CD4-positive, alpha-beta T cell (primary cell): ENCODE results near the gene ZNF277. TPM values are rescaled to one million over a fixed set of nuclear protein-coding genes. Genes with fewer than 3 reads are reported as not detected.

ENCODE experiments used
- ATAC-seq: fragments of 200-7000 bp; cut with Tn5 transposase; one replicate; pipeline ENCODE4 v1.10.0; 2022; ENCODE audit warnings: mild to moderate bottlenecking; ENCODE audit not compliant: poor library complexity
- CTCF ChIA-PET: fragments of 350-600 bp; sonication (Branson Sonifier 250); formaldehyde crosslinking; loops from one replicate; lab custom pipeline; 2021; ENCODE audit warnings: antibody characterized with exemption, inconsistent platforms; lab: Charles Lee
- POLR2A ChIA-PET: fragments of 350-600 bp; sonication (Branson Sonifier 250); formaldehyde crosslinking; loops from one replicate; lab custom pipeline; 2021; ENCODE audit warnings: antibody characterized with exemption, inconsistent platforms; lab: Charles Lee
- DNase-seq, 14 experiments: peaks; one replicate each; pipeline ENCODE4 v3.0.0-alpha.2; 2013 to 2020; ENCODE audit warnings: mixed read lengths in 2 of 14
- H3K27ac ChIP-seq, 2 donors: one replicate each; pipeline versions ENCODE4 v1.5.1 to v1.7.0; 2013; ENCODE audit warnings: low read length in 2 of 2, low read depth in 1 of 2, mild to moderate bottlenecking in 1 of 2
- H3K27me3 ChIP-seq, 2 experiments: 1 replicate in 1 of 2; 2 replicates in 1 of 2; pipeline versions ENCODE4 v1.6.1 to v1.7.0; 2013; ENCODE audit warnings: low read length in 2 of 2, control low read depth in 1 of 2, mild to moderate bottlenecking in 1 of 2, moderate library complexity in 1 of 2; ENCODE audit not compliant: insufficient read depth in 2 of 2, control insufficient read depth in 1 of 2
- H3K36me3 ChIP-seq: one replicate; pipeline ENCODE4 v1.6.1; 2013; ENCODE audit warnings: low read length, control low read depth; ENCODE audit not compliant: insufficient read depth
- H3K4me1 ChIP-seq: one replicate; pipeline ENCODE4 v1.6.1; 2013; ENCODE audit warnings: low read length, control low read depth; ENCODE audit not compliant: insufficient read depth
- H3K4me3 ChIP-seq: one replicate; pipeline ENCODE4 v1.5.1; 2013; ENCODE audit warnings: mild to moderate bottlenecking, low read length, moderate library complexity
- H3K9me3 ChIP-seq, 2 experiments: 1 replicate in 1 of 2; 2 replicates in 1 of 2; pipeline versions ENCODE4 v1.6.1 to v1.7.0; 2013; ENCODE audit warnings: low read length in 2 of 2, mild to moderate bottlenecking in 2 of 2, control low read depth in 1 of 2, moderate library complexity in 1 of 2; ENCODE audit not compliant: control insufficient read depth in 1 of 2, insufficient read depth in 1 of 2
- H3K27ac Mint-ChIP-seq: one replicate; pipeline ENCODE4 v1.8.0; 2020; ENCODE audit warnings: mixed read lengths
- H3K27me3 Mint-ChIP-seq: one replicate; pipeline ENCODE4 v1.8.0; 2021; ENCODE audit warnings: mixed read lengths
- H3K36me3 Mint-ChIP-seq: one replicate; pipeline ENCODE4 v1.8.0; 2021; ENCODE audit warnings: low read depth, mixed read lengths
- H3K4me1 Mint-ChIP-seq: one replicate; pipeline ENCODE4 v1.8.0; 2021; ENCODE audit warnings: low read depth, mixed read lengths
- H3K4me3 Mint-ChIP-seq: one replicate; pipeline ENCODE4 v1.8.0; 2020; ENCODE audit warnings: mild to moderate bottlenecking, mixed read lengths
- H3K9me3 Mint-ChIP-seq: one replicate; pipeline ENCODE4 v1.8.0; 2020; ENCODE audit warnings: mixed read lengths
- CTCF ChIP-seq: fragments of 200-600 bp; IDR thresholded peaks from one replicate; pipeline ENCODE4 v1.8.0; 2022; ENCODE audit warnings: antibody characterized with exemption, mild to moderate bottlenecking
- intact Hi-C, 2 experiments: fragments of 100-400 bp; cut with DNase I in 1 of 2; cut with micrococcal nuclease in 1 of 2; formaldehyde crosslinking; loops; one replicate each; pipeline versions ENCODE4 v1.15.1 to v1.9.0; 2023 to 2025; cut with DNase I, micrococcal nuclease
- total RNA-seq, 174 experiments: library from RNA in 2 of 174; stranded (reverse) in 2 of 174; gene quantifications; one replicate each; pipeline ENCODE4 v1.2.3 and lab custom pipeline; 2021 to 2026

Gene ZNF277
- total RNA-seq, 2 experiments from 2014 or later, result 21.6 to 22.5 TPM

- H3K4me1 Mint-ChIP-seq, result peaks cover 65% of the 10 kb centered on the region
- H3K27me3 ChIP-seq, result no peaks in the 10 kb centered on the region
- ATAC-seq (no peak), DNase-seq (no peak)
- no peak overlapping the region for H3K27ac ChIP-seq
- H3K27ac Mint-ChIP-seq, result no peak overlapping the region
- POLR2A ChIA-PET, result no interaction called here
- H3K36me3 Mint-ChIP-seq, result no peaks in the 10 kb centered on the region
- CTCF ChIA-PET, result no interaction called here
- H3K9me3 Mint-ChIP-seq, result peaks cover 2% of the 10 kb centered on the region
- intact Hi-C loops, result no loop called here
- H3K9me3 ChIP-seq, result no peaks in the 10 kb centered on the region
- H3K36me3 ChIP-seq, result no peaks in the 10 kb centered on the region
- no peak overlapping the region for H3K4me3 ChIP-seq
- H3K4me1 ChIP-seq, result peaks cover 4% of the 10 kb centered on the region
- H3K4me3 Mint-ChIP-seq, result no peak overlapping the region
- no peak for TF ChIP-seq CTCF
- no peaks in the 10 kb centered on the region for H3K27me3 Mint-ChIP-seq
Measured at GRCh38 chr7:112267944-112268691, 61.6 kb downstream of the ZNF277 start.

GRCh38 chr7:112271162-112271561 lies 64.7 kb downstream of the ZNF277 start:
- H3K27ac Mint-ChIP-seq, result no peak overlapping the region
- H3K9me3 Mint-ChIP-seq, result peaks cover 2% of the 10 kb centered on the region
- CTCF ChIA-PET, result interaction anchor here (0.6 kb wide), 1 partner anchor 25 kb away, joined by 3 read pairs; no protein-coding TSS in a partner anchor
- ATAC-seq (no peak), DNase-seq (no peak)
- H3K4me1 ChIP-seq, result peaks cover 1% of the 10 kb centered on the region
- no peak overlapping the region for H3K4me3 ChIP-seq
- no peaks in the 10 kb centered on the region for H3K36me3 ChIP-seq
- H3K27me3 Mint-ChIP-seq, result no peaks in the 10 kb centered on the region
- no peaks in the 10 kb centered on the region for H3K9me3 ChIP-seq
- H3K4me1 Mint-ChIP-seq, result peaks cover 48% of the 10 kb centered on the region
- H3K36me3 Mint-ChIP-seq, result no peaks in the 10 kb centered on the region
- H3K27ac ChIP-seq, result no peak overlapping the region
- no peak for TF ChIP-seq CTCF
- H3K4me3 Mint-ChIP-seq, result no peak overlapping the region
- intact Hi-C loops, result no loop called here
- POLR2A ChIA-PET, result no interaction called here
- no peaks in the 10 kb centered on the region for H3K27me3 ChIP-seq

GRCh38 chr7:112272921-112273561 lies 66.5 kb downstream of the ZNF277 start:
- DNase-seq (peak in 3 of 14 experiments; percentile 10 to 19 (median 16)), ATAC-seq (no peak)
- H3K36me3 Mint-ChIP-seq, result no peaks in the 10 kb centered on the region
- Histone ChIP-seq H3K36me3 (no peaks in the 10 kb centered on the region), H3K27me3 (no peaks in the 10 kb centered on the region), H3K4me1 (no peaks in the 10 kb centered on the region), H3K27ac (no peak overlapping the region), H3K9me3 (no peaks in the 10 kb centered on the region), H3K4me3 (no peak overlapping the region)
- H3K9me3 Mint-ChIP-seq, result peaks cover under 1% of the 10 kb centered on the region
- H3K27me3 Mint-ChIP-seq, result no peaks in the 10 kb centered on the region
- H3K4me1 Mint-ChIP-seq, result peaks cover 30% of the 10 kb centered on the region
- CTCF ChIA-PET, result no interaction called here
- POLR2A ChIA-PET, result no interaction called here
- no peak for TF ChIP-seq CTCF
- no peak overlapping the region for H3K4me3 Mint-ChIP-seq
- intact Hi-C loops, result no loop called here
- no peak overlapping the region for H3K27ac Mint-ChIP-seq
